ENCODE results near the gene KIAA1549. TPM values are rescaled to one million over a fixed set of nuclear protein-coding genes. Genes with fewer than 3 reads are reported as not detected.
A peak's percentile ranks its signal among the peaks of the same experiment; 100 is the strongest.

Gene KIAA1549
- total RNA-seq, 1 donor from 2014 or later: 5.8 TPM

DNA sequence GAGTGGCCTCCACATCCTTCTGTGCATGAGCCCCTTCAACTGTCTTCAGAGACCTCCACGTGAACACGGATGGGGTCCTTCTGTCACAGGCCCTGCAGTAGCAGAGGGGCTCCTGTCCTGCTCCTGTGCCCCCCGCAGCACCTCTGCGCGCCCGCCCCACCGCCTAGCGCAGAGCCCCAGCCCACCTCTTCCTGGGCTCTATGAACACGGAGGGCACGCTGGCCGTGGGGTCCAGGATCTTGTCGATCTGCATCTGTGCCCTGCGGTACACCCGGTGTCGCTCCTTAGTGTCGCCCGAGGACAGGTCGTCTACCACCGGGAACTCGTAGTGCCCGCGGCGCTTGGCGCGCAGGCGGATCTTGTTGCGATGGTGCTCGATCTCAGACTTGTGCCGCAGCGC is 111.8 kb downstream of the KIAA1549 start:
- Histone ChIP-seq H3K36me3 (ENCODE audit: control insufficient read depth, insufficient read depth, low read length) (no peaks in the 10 kb centered on the region), H3K4me3 (ENCODE audit: low read depth, low read length) (no peak overlapping the region), H3K27me3 (ENCODE audit: control insufficient read depth, insufficient read depth, low read length) (no peaks in the 10 kb centered on the region)
- TF ChIP-seq, protein P1, sequence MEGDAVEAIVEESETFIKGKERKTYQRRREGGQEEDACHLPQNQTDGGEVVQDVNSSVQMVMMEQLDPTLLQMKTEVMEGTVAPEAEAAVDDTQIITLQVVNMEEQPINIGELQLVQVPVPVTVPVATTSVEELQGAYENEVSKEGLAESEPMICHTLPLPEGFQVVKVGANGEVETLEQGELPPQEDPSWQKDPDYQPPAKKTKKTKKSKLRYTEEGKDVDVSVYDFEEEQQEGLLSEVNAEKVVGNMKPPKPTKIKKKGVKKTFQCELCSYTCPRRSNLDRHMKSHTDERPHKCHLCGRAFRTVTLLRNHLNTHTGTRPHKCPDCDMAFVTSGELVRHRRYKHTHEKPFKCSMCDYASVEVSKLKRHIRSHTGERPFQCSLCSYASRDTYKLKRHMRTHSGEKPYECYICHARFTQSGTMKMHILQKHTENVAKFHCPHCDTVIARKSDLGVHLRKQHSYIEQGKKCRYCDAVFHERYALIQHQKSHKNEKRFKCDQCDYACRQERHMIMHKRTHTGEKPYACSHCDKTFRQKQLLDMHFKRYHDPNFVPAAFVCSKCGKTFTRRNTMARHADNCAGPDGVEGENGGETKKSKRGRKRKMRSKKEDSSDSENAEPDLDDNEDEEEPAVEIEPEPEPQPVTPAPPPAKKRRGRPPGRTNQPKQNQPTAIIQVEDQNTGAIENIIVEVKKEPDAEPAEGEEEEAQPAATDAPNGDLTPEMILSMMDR (IDR thresholded peaks at IDR 0.05; ENCODE audit: insufficient read depth, low read length, poor library complexity, severe bottlenecking): no peak
- no peak for DNase-seq (ENCODE audit: low read depth)

DNA sequence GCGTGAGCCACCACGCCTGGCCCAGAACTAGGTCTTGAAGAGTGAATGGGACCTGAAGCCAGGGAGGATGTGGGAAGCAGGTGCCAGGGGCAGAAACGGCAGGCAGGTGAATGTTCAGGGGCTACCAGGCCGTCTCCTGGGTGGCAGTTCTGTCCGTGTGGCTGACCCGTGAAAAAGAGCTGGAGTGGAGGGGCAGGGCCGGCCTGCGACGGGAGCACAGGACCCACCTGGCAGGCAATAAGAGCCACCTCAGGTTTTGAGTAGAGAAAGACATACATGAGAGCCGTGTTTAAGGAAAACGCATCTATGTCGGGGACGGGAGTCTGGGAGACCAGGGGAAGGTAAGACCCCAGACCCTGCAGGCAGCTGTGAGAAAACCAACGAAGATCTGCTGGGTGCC is 112.5 kb downstream of the KIAA1549 start:
- Histone ChIP-seq H3K36me3 (ENCODE audit: control insufficient read depth, insufficient read depth, low read length) (no peaks in the 10 kb centered on the region), H3K4me3 (ENCODE audit: low read depth, low read length) (no peak overlapping the region), H3K27me3 (ENCODE audit: control insufficient read depth, insufficient read depth, low read length) (no peaks in the 10 kb centered on the region)
- TF ChIP-seq, protein P1 (IDR thresholded peaks at IDR 0.05; ENCODE audit: insufficient read depth, low read length, poor library complexity, severe bottlenecking): no peak
- no peak for DNase-seq (ENCODE audit: low read depth)

DNA sequence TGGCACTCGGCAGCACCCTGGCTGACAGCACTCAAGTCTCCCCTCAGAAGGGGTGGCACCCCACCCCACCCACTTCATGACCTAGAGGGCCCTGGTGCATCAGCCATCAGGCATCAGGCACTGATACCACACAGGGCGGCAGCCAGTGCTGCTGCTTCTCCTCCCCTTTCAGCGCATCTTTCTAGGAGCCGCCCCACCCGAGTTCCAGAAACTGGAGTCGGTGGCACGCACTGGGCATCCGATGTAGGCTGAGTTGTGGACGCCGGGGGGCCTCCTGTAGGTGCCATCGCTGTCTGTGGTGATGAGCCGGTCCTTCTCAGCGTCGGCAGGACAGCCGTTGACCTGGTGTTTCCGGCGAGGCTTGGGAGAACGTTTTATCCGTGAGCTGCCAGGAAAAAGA is 113.4 kb downstream of the KIAA1549 start:
- Histone ChIP-seq H3K27me3 (ENCODE audit: control insufficient read depth, insufficient read depth, low read length) (no peaks in the 10 kb centered on the region), H3K4me3 (ENCODE audit: low read depth, low read length) (no peak overlapping the region), H3K36me3 (ENCODE audit: control insufficient read depth, insufficient read depth, low read length) (no peaks in the 10 kb centered on the region)
- DNase-seq (ENCODE audit: low read depth): no peak
- TF ChIP-seq, protein P1 (IDR thresholded peaks at IDR 0.05; ENCODE audit: insufficient read depth, low read length, poor library complexity, severe bottlenecking): no peak

DNA sequence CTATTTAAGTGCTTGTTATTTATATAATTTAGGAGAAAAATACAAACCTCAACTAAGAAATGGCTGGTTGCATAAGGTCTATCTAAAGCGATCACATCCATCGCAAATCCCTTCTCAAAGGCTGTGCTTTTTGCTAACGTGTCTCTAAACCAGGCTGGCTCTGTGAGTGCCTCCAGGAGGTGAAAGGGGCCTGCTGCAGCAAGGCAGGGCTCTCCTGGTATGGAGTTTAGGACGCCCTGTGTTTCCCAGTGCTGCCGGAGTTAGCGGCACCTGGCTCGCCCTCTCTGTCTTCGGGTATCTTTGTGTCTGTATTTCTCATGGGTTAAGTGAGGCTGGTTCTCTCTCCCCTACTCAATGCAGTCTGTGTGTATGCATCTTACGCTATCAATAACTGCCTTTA is 114.8 kb downstream of the KIAA1549 start:
- no peaks in the 10 kb centered on the region for H3K36me3 ChIP-seq (ENCODE audit: control insufficient read depth, insufficient read depth, low read length)
- DNase-seq (ENCODE audit: low read depth): no peak
- H3K4me3 ChIP-seq (ENCODE audit: low read depth, low read length): no peak overlapping the region
- TF ChIP-seq, protein P1 (IDR thresholded peaks at IDR 0.05; ENCODE audit: insufficient read depth, low read length, poor library complexity, severe bottlenecking): no peak
- H3K27me3 ChIP-seq (ENCODE audit: control insufficient read depth, insufficient read depth, low read length): no peaks in the 10 kb centered on the region

DNA sequence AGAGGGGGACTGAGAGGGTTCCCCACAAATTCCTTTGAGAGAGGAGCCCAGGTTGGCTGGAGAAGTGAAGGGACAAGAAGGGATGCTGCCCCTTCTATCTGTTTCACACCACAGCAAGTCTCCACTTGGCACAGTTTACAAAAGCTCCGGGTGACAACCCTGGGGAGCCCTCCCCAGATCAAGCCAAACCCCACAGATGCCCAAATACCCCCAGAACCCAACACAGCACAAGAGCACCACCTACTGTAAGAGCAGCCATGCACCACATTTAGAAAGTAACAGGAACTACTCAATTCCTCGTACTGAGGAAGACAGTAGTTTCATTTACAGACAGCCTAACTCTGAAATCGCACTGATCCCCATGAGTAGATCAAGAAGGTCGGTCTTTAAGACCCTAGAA is 115.3 kb downstream of the KIAA1549 start:
- DNase-seq (ENCODE audit: low read depth): no peak
- TF ChIP-seq, protein P1 (IDR thresholded peaks at IDR 0.05; ENCODE audit: insufficient read depth, low read length, poor library complexity, severe bottlenecking): peak; percentile 40
- Histone ChIP-seq H3K36me3 (ENCODE audit: control insufficient read depth, insufficient read depth, low read length) (no peaks in the 10 kb centered on the region), H3K4me3 (ENCODE audit: low read depth, low read length) (no peak overlapping the region), H3K27me3 (ENCODE audit: control insufficient read depth, insufficient read depth, low read length) (no peaks in the 10 kb centered on the region)

DNA sequence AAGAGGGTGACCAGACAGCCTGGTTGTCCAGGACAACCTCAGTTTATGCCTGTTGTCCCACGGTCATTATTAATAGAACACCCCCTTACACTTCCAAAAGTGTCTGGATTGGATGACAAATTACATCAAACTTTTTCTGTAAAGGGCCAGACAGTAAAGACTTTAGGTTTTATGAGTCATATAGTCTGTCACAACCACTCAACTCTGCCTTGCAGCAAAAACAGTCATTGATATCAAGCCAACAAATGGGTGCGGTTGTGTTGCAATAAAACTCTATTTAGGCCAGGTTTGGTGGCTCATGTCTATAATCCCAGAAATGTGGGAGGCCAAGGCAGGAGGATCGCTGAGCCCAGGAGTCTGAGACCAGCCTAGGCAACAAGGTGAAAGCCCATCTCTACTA is 116.5 kb downstream of the KIAA1549 start:
- H3K36me3 ChIP-seq (ENCODE audit: control insufficient read depth, insufficient read depth, low read length): no peaks in the 10 kb centered on the region
- DNase-seq (ENCODE audit: low read depth): peak; percentile 37
- TF ChIP-seq, protein P1 (IDR thresholded peaks at IDR 0.05; ENCODE audit: insufficient read depth, low read length, poor library complexity, severe bottlenecking): no peak
- H3K27me3 ChIP-seq (ENCODE audit: control insufficient read depth, insufficient read depth, low read length): no peaks in the 10 kb centered on the region
- no peak overlapping the region for H3K4me3 ChIP-seq (ENCODE audit: low read depth, low read length)
